Measurements from ENCODE around the gene ATP5F1E. TPM values are rescaled to one million over a fixed set of nuclear protein-coding genes. Genes with fewer than 3 reads are reported as not detected.

Gene ATP5F1E
- total and polyA plus RNA-seq, 2 donors (not counting 3 experiments of a cell fraction or from before 2014, with no cell fraction given): 29.0 to 107 TPM

GRCh38 chr20:59028812-59029211 is 3.3 kb downstream of the ATP5F1E start:
- Histone ChIP-seq H3K4me3 (replicated peaks in 1 of 3; ENCODE audit: insufficient read depth in 1 of 3, low read depth in 1 of 3, low read length in 3 of 3) (peak overlapping the region; percentile 1 to 61 (median 14)), H3K36me3 (ENCODE audit: control insufficient read depth in 2 of 2, extremely low read depth in 1 of 2, insufficient read depth in 2 of 2, low read length in 2 of 2) (peaks cover 10 to 18% of the 10 kb centered on the region in 2 experiments), H3K9me3 (replicated peaks; ENCODE audit: control insufficient read depth, insufficient read depth, low read length) (no peaks in the 10 kb centered on the region), H3K9ac (replicated peaks; ENCODE audit: extremely low read depth, insufficient read depth, low read length) (peak overlapping the region; percentile 40), H3K79me2 (ENCODE audit: control insufficient read depth, insufficient read depth, low read length) (peaks cover 77% of the 10 kb centered on the region), H3K27ac (ENCODE audit: insufficient read depth, low read depth, low read length) (no peak overlapping the region), H3K9me1 (replicated peaks; ENCODE audit: control insufficient read depth, extremely low read depth, insufficient read depth, low read length) (no peaks in the 10 kb centered on the region), H4K20me1 (replicated peaks; ENCODE audit: control insufficient read depth, extremely low read depth, insufficient read depth, low read length) (no peaks in the 10 kb centered on the region), H2AFZ (ENCODE audit: low read depth, low read length) (no peak overlapping the region), H3K4me1 (ENCODE audit: control insufficient read depth, extremely low read depth, insufficient read depth, low read length) (peaks cover 43% of the 10 kb centered on the region), H3K27me3 (ENCODE audit: control insufficient read depth in 2 of 2, insufficient read depth in 2 of 2, low read length in 2 of 2) (no peaks in the 10 kb centered on the region), H3K4me2 (ENCODE audit: insufficient read depth, low read length) (peak overlapping the region; percentile 94)
- ChIA-PET CTCF (interaction anchor here (1.3 to 3.7 kb wide), 3 partner anchors 9 to 17 kb away, joined by 4 to 14 read pairs (median 5); partner anchors contain the start of gene TUBB1), POLR2A (no interaction called here)
- DNase-seq (ENCODE audit: low read depth, low spot score): peak; percentile 27
- intact Hi-C loops (cut with micrococcal nuclease) (loop anchor here (1.0 kb wide), 1 partner anchor 8 kb away; no protein-coding TSS in a partner anchor), dilution Hi-C loops (cut with MboI; ENCODE audit: extremely low pct_ligation_motif_present, low sequenced_read_pairs) (no loop called here)
- FAIRE-seq: no peak
- BruUV-seq (replicated peaks): no TSS peak
- TF ChIP-seq POLR2A (IDR thresholded peaks at IDR 0.05; ENCODE audit: low read depth, low read length): no peak
- TF ChIP-seq GATA2 (IDR thresholded peaks at IDR 0.05; ENCODE audit: insufficient read depth, insufficient read length, low read depth, low read length): no peak
- no peak for TF ChIP-seq MAX (IDR thresholded peaks at IDR 0.05; ENCODE audit: insufficient read depth, insufficient read length)
- no peak for TF ChIP-seq EZH2 (IDR thresholded peaks at IDR 0.05; ENCODE audit: borderline replicate concordance, low read depth, low read length, severe bottlenecking)
- no peak for TF ChIP-seq FOS (IDR thresholded peaks at IDR 0.05; ENCODE audit: borderline replicate concordance, insufficient read depth, low read length)
- TF ChIP-seq MYC (IDR thresholded peaks at IDR 0.05; ENCODE audit: low read depth, low read length): no peak
- no peak for TF ChIP-seq CTCF (IDR thresholded peaks at IDR 0.05; ENCODE audit: extremely low read depth in 1 of 2, insufficient read depth in 1 of 2, low read depth in 1 of 2, low read length in 2 of 2)

All from endothelial cell of umbilical vein (primary cell).